Bone marrow (tissue), 2 donors: ENCODE data around the gene ADAMTS9.

ENCODE experiments used
- DNase-seq, 2 donors: peaks; one replicate each; lab custom pipeline; 2025; lab: John Stamatoyannopoulos, UW

Gene ADAMTS9

DNA sequence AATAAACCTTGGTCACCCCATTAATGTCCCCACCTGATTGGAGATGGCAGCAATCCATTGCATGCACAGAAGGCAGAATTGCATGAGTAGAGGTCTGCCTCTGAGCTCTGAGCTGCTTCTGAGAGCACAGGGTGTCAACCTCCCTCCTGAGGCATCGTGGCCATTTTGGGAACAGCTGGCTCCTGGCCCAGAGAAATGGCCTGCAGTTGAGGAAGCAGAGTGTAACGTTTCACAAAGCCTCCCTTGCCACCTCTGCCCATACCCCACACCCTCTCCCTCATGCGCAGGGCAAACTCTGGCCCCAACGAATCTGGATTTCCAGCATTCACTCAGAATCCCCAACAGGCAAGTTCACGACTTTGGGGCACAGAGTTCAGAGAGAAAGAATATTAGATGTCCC is 198.9 kb downstream of the ADAMTS9 start:
- DNase-seq, result no peak

DNA sequence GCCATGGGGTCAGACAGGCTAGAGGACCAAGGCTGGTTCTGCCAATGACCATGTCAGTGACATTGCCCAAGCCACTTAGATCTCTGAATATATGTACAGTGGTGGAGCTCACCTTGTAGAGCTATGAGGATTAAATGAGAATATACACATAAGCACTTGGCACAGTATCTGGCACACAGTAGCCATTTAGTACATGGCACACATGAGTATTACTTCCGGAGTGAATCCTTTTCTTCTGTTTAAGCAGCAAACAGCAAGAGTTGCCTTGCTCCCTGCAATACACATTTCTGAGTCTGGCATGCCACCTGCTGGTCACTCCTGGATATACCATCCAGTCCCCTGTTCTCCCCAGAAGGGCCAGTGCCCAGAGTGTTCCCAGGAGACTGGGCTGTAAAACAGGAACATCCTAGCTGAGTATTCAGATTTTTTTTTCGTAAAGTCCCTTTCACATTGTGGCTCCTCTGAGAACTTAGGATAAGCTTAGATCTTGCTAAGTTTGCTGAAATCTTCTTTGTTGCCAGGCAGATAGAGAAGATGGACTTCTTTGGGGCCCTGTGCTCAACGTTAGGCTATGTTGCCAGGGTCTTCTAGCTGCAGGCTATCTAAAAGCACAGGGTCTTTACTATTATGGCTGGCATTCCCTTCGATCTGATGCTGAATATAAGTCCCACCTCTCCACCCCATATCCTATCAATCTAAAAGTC is 203.4 kb downstream of the ADAMTS9 start:
- peak; percentile 6 to 58 for DNase-seq

DNA sequence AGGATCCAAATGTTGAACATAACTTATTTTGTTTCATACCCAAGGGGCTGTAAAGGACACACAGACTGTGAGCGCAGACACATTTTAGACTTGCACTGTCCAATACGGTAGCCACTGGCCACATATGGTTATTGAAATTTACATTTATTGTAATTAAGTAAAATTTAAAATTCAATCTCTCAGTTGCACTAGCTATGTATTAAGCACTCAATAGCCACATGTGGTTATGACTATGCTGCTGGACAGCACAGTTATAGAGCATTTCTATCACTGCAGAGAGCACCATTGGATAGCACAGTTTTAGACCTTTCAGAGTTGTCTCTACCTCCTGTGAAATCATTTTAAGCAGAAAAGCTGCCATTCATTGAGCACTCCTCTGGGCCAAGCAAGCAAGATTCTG is 204.3 kb downstream of the ADAMTS9 start:
- no peak for DNase-seq

DNA sequence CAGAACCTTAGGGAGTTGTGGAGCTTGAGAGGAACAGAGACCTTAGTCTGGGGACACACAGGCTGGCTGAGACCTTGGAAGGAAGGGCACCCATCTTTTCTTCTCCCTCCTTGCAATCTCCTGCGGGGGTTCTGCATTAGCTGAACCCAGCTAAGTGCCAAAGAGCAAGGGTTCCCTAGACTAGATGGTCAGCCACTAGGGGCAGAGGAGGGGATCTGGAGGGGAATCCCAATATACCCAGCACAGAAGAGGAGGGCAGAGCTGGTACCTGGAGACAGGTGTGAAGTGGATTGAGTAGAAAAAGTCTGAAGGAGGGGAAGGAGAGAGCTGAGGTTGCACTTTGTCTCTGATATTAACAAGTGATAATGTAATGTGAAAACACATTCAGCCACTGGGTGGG is 212.8 kb downstream of the ADAMTS9 start:
- DNase-seq, result no peak

DNA sequence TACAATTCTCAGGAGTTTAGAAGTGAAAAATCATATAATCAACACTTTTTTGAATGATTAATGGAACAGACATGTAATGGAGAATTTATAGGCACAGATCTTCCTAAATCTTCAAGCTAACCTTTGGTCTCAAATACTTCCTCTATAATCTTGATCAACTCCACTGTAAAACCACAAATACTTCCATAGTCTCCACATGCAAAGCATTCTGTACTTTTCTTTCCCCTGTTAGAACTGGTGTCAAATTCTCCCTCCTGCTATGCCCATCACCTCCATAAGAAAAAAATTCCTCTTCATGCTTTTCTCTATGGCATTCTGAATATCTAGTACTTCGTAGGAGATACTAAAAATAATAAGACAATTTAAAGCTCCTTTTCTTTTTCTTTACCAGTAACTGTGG is 214.3 kb downstream of the ADAMTS9 start:
- no peak for DNase-seq

DNA sequence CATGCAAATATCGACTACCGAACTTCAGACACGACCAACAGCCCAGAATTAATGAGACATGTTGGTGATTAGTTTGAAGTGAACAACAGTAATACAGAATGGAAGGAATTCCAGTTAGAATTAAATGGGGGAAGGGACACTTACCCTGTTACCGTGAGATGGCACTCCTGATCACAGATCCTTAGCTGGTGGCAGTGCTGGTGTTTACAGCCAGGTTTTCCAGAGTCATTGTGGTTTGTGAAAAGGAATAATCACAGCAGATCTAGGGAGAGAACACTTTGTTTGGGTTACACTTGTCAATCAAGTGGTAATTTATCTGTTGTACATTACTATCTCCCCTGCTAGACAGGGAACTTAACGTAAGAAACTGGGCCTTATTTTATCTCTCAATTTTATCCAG is 217.4 kb downstream of the ADAMTS9 start:
- DNase-seq, result no peak

DNA sequence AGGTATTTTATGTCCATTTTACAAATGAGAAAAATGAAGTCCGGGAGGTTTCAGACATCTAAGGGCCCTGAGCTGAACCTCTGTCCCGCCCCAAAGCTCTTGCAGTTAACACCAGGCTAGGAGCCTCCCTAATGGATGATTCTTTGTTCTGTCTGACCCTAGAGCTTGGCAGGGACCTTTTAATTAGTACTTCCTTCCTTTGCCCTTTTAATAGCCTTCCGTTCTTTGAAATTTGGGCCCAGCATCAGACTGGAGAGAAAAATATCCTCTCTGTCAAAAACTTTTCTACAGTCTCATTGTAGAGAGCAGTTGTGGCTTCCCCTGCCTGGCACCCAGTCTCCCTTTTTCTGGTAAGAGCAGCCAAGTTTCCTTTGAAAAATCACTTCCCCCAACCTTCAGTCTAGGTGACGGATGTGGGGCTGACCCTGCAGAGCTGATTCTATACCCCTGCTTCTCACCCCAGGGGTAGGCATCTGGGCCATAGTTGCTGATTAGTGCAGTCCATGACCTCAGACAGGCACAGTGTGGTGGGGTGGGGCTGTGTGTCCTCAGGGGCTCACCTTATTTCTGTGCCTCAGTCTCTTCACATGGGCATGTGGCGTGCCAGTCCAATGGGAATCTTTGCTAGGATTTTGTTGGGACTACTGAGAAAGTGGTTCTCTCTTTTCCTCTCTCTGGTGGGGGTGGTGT is 220.4 kb downstream of the ADAMTS9 start:
- no peak for DNase-seq
